ENCODE measurements around the gene DAD1. TPM values are rescaled to one million over a fixed set of nuclear protein-coding genes. Genes with fewer than 3 reads are reported as not detected.

The DAD1 gene
- total and polyA plus RNA-seq, 12 donors = 91.8 to 537 (median 291) TPM

DNA sequence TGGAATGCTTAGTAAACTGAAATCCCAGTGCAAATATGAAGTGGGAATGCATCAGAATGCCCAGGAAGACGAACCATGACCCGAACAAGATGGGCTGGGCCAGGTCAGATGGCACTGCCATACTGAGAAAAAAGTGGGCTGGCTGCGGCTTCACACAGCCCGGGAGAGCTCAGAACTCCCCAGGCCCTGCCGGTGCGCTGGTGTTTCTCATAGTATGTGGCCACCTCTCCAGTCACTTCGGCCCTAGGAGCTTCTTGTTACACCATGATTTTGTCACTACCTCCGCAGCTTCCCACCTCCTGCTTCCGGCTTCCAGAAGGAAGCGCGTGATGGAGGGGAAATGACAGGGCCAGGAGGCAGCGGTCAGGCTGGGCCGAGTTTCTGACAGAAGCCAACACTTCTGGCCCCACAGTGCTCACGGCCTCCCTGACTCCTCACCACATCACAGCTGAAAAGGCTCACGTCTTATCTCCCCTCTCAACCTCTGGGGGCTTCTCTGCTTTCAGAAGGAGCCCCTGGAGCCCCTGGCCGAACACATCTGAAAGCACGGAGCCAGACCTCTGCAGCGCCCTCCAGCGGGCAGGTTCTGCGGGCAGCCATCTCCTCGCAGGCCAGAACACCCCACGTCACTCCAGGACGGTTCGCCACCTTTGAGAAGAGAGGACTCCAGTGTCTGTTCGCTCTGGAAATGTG, 30.7 kb downstream of the DAD1 start:
- 74 to 84% (median 81%) methylated on average over 24 to 25 of the region's 25 CpGs for WGBS, 4 donors
- H3K36me3 ChIP-seq (replicated peaks in 1 of 2) = peaks cover 0 to 8% of the 10 kb centered on the region in 2 donors
- H3K27ac ChIP-seq = no peak overlapping the region
- intact Hi-C loops (cut with DNase I) = loop anchor here (5.0 to 10.0 kb wide), 4 partner anchors 94 to 266 kb away; partner anchors contain the start of genes MRPL52 (in 1 of the 2) and SLC7A7 (in 1 of the 2)
- no peak overlapping the region for H3K4me3 ChIP-seq
- TF ChIP-seq, protein P1, sequence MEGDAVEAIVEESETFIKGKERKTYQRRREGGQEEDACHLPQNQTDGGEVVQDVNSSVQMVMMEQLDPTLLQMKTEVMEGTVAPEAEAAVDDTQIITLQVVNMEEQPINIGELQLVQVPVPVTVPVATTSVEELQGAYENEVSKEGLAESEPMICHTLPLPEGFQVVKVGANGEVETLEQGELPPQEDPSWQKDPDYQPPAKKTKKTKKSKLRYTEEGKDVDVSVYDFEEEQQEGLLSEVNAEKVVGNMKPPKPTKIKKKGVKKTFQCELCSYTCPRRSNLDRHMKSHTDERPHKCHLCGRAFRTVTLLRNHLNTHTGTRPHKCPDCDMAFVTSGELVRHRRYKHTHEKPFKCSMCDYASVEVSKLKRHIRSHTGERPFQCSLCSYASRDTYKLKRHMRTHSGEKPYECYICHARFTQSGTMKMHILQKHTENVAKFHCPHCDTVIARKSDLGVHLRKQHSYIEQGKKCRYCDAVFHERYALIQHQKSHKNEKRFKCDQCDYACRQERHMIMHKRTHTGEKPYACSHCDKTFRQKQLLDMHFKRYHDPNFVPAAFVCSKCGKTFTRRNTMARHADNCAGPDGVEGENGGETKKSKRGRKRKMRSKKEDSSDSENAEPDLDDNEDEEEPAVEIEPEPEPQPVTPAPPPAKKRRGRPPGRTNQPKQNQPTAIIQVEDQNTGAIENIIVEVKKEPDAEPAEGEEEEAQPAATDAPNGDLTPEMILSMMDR (IDR thresholded peaks at IDR 0.05) = no peak
- TF ChIP-seq POLR2A (IDR thresholded peaks at IDR 0.05) = no peak
- no peaks in the 10 kb centered on the region for H3K27me3 ChIP-seq
- no peaks in the 10 kb centered on the region for H3K9me3 ChIP-seq (replicated peaks in 1 of 3)
- no peak for DNase-seq
- peaks cover 0 to 17% of the 10 kb centered on the region in 2 donors for H3K4me1 ChIP-seq (replicated peaks in 1 of 2)

DNA sequence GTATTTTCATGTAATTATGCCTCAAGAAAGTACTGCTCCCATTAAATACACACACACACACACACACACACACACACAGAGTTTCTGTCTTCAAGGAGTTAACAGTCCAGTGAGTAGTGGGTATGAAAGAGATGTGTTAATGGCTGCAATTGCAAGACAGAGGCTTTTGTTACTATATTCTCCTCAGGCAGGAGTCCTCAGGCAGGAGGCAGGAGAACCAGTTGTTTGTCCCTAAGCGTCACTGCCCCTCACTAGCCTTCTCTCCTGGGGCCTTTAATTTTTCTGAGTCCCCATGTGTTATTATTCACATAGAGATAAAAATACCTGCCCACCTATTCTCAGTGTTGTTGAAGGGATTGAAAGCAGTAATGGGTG, 31.2 kb downstream of the DAD1 start:
- no peak overlapping the region for H3K27ac ChIP-seq
- WGBS, 4 donors = 86 to 100% (median 94%) methylated on average over 1 of the region's 1 CpG
- TF ChIP-seq, protein P1 (IDR thresholded peaks at IDR 0.05) = no peak
- no peak for TF ChIP-seq POLR2A (IDR thresholded peaks at IDR 0.05)
- peaks cover 0 to 17% of the 10 kb centered on the region in 2 donors for H3K4me1 ChIP-seq (replicated peaks in 1 of 2)
- no peak overlapping the region for H3K4me3 ChIP-seq
- no peak for DNase-seq
- no peaks in the 10 kb centered on the region for H3K27me3 ChIP-seq
- no peaks in the 10 kb centered on the region for H3K9me3 ChIP-seq (replicated peaks in 1 of 3)
- intact Hi-C loops (cut with DNase I) = loop anchor here (5.0 to 10.0 kb wide), 4 partner anchors 94 to 267 kb away; partner anchors contain the start of genes MRPL52 (in 1 of the 2) and SLC7A7 (in 1 of the 2)
- H3K36me3 ChIP-seq (replicated peaks in 1 of 2) = peaks cover 0 to 4% of the 10 kb centered on the region in 2 donors

DNA sequence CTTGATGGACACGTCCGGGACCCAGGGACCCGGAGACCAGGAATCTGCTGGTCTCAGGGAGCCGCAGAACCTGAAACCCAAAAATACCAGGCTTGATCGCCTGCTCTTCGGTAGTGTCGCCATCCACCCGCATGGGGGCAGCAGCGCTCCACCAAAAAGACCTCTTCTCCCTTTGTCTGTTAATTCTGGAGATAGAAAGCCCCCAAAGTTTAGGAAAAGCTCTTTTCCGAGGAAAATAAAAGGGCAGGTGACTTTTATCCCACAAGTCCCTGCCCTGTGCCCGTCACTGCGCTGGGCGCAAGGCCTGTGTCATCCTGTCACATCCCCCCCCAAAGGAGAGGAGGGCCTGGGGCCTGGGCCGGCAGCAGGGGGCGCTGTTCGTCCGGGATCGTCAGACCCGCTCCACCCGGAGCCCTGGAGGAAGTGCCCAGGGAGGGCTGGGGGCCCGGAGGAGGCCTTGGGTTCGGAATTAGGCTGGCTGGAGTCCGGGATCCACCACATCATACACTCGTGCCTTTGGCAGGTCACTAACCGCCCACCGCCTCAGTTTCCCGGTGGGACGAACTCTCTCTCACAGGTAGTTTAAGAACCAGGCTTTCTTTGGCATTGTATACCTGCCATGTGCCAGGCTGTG, 31.9 kb downstream of the DAD1 start:
- Histone ChIP-seq H3K36me3 (replicated peaks in 1 of 2) (no peaks in the 10 kb centered on the region), H3K4me3 (peak overlapping the region in 1 of 4 donors; percentile 41), H3K27me3 (no peaks in the 10 kb centered on the region), H3K4me1 (replicated peaks in 1 of 2) (peaks cover 0 to 17% of the 10 kb centered on the region in 2 donors), H3K27ac (no peak overlapping the region), H3K9me3 (replicated peaks in 1 of 3) (no peaks in the 10 kb centered on the region)
- TF ChIP-seq, protein P1 (IDR thresholded peaks at IDR 0.05) = peak; percentile 94 to 100 (median 98)
- no peak for TF ChIP-seq POLR2A (IDR thresholded peaks at IDR 0.05)
- intact Hi-C loops (cut with DNase I) = loop anchor here (5.0 to 10.0 kb wide), 4 partner anchors 95 to 268 kb away; partner anchors contain the start of genes MRPL52 (in 1 of the 2) and SLC7A7 (in 1 of the 2)
- peak; percentile 79 to 87 (median 84) for DNase-seq
- WGBS, 4 donors = 7 to 11% (median 8%) methylated on average over 18 to 28 of the region's 28 CpGs

All from adrenal gland (tissue), 12 donors.